ENCODE measurements around the gene ULK4.

The ULK4 gene

GRCh38 chr3:41612853-41613252 lies 349.1 kb downstream of the ULK4 start:
- DNase-seq (ENCODE audit: low read depth): no peak
- no peak for TF ChIP-seq POLR2A (IDR thresholded peaks at IDR 0.05; ENCODE audit: extremely low read depth, insufficient read length)
- TF ChIP-seq, protein P1, sequence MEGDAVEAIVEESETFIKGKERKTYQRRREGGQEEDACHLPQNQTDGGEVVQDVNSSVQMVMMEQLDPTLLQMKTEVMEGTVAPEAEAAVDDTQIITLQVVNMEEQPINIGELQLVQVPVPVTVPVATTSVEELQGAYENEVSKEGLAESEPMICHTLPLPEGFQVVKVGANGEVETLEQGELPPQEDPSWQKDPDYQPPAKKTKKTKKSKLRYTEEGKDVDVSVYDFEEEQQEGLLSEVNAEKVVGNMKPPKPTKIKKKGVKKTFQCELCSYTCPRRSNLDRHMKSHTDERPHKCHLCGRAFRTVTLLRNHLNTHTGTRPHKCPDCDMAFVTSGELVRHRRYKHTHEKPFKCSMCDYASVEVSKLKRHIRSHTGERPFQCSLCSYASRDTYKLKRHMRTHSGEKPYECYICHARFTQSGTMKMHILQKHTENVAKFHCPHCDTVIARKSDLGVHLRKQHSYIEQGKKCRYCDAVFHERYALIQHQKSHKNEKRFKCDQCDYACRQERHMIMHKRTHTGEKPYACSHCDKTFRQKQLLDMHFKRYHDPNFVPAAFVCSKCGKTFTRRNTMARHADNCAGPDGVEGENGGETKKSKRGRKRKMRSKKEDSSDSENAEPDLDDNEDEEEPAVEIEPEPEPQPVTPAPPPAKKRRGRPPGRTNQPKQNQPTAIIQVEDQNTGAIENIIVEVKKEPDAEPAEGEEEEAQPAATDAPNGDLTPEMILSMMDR (IDR thresholded peaks at IDR 0.05; ENCODE audit: low read depth, low read length): no peak
- no peak for TF ChIP-seq MYC (IDR thresholded peaks at IDR 0.05; ENCODE audit: low read depth, low read length)
- TF ChIP-seq, protein P2, sequence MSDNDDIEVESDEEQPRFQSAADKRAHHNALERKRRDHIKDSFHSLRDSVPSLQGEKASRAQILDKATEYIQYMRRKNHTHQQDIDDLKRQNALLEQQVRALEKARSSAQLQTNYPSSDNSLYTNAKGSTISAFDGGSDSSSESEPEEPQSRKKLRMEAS (IDR thresholded peaks at IDR 0.05; ENCODE audit: low read depth, low read length): no peak

DNA sequence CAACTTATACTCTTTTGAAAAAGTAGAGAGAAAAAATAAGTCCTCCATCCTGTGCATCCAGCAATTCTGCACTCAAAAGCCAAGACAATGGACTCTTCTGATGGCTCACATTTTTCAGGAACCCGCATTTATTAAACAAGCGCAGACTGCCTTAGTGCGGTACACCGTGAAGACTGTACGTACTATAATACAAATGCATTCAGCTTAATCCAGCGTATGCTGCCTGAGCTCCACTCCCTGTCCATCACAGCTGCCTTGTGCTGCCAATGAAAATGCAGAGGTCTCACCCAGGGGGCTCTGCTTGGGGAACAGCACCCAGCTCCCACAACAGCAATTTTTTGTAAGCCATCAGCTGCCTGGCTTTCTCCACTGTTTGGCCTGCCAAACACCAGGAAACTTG lies 350.9 kb downstream of the ULK4 start:
- DNase-seq (ENCODE audit: low read depth): no peak
- no peak overlapping the region for H3K4me3 ChIP-seq (ENCODE audit: low read depth, low read length)
- no peak for TF ChIP-seq MYC (IDR thresholded peaks at IDR 0.05; ENCODE audit: low read depth, low read length)
- TF ChIP-seq POLR2A (IDR thresholded peaks at IDR 0.05; ENCODE audit: extremely low read depth, insufficient read length): no peak
- TF ChIP-seq, protein P1 (IDR thresholded peaks at IDR 0.05; ENCODE audit: low read depth, low read length): no peak
- TF ChIP-seq, protein P2 (IDR thresholded peaks at IDR 0.05; ENCODE audit: low read depth, low read length): no peak

More at GRCh38 chr3:41612853-41613252, 349.1 kb downstream of the ULK4 start:
- no peak overlapping the region for H3K4me3 ChIP-seq (ENCODE audit: low read depth, low read length)

GRCh38 chr3:41608347-41608746 lies 353.6 kb downstream of the ULK4 start:
- no peak overlapping the region for H3K4me3 ChIP-seq (ENCODE audit: low read depth, low read length)

DNA sequence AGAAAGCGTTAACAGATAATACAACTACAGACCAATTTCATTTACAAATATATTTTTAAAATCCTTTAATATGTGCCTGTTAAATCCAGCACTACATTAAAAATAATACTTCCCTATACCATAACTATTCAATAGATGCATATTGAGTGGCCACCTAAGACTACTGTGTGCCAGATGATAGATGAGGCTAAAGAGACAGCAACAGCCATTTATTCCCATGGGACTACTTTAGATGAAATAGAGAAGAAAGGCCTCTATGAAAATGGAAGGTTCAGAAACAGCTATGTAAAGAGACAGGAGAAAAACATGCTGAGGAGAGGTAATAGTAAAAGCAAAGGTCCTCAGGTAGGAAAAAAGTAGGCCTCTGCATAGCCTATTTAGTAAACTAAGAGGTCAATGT lies 358.1 kb downstream of the ULK4 start:
- H3K4me3 ChIP-seq (ENCODE audit: low read depth, low read length): no peak overlapping the region
- no peak for DNase-seq (ENCODE audit: low read depth)
- TF ChIP-seq POLR2A (IDR thresholded peaks at IDR 0.05; ENCODE audit: extremely low read depth, insufficient read length) (no peak), MYC (IDR thresholded peaks at IDR 0.05; ENCODE audit: low read depth, low read length) (no peak)
- TF ChIP-seq, protein P2 (IDR thresholded peaks at IDR 0.05; ENCODE audit: low read depth, low read length): no peak
- TF ChIP-seq, protein P1 (IDR thresholded peaks at IDR 0.05; ENCODE audit: low read depth, low read length): no peak

More at GRCh38 chr3:41608347-41608746, 353.6 kb downstream of the ULK4 start:
- DNase-seq (ENCODE audit: low read depth): no peak
- no peak for TF ChIP-seq POLR2A (IDR thresholded peaks at IDR 0.05; ENCODE audit: extremely low read depth, insufficient read length)
- TF ChIP-seq MYC (IDR thresholded peaks at IDR 0.05; ENCODE audit: low read depth, low read length): no peak
- TF ChIP-seq, protein P2 (IDR thresholded peaks at IDR 0.05; ENCODE audit: low read depth, low read length): no peak
- TF ChIP-seq, protein P1 (IDR thresholded peaks at IDR 0.05; ENCODE audit: low read depth, low read length): no peak

- TF ChIP-seq, protein P1 (IDR thresholded peaks at IDR 0.05; ENCODE audit: low read depth, low read length): no peak
- no peak for TF ChIP-seq MYC (IDR thresholded peaks at IDR 0.05; ENCODE audit: low read depth, low read length)
- no peak for TF ChIP-seq POLR2A (IDR thresholded peaks at IDR 0.05; ENCODE audit: extremely low read depth, insufficient read length)
- TF ChIP-seq, protein P2 (IDR thresholded peaks at IDR 0.05; ENCODE audit: low read depth, low read length): no peak
- H3K4me3 ChIP-seq (ENCODE audit: low read depth, low read length): no peak overlapping the region
Observed at GRCh38 chr3:41602121-41602520, 359.8 kb downstream of the ULK4 start.

More at GRCh38 chr3:41602121-41602520, 359.8 kb downstream of the ULK4 start:
- DNase-seq (ENCODE audit: low read depth): no peak

Data from NB4 (cell line).